Measurements from ENCODE around the gene COL6A6. TPM values are rescaled to one million over a fixed set of nuclear protein-coding genes. Genes with fewer than 3 reads are reported as not detected.

The COL6A6 gene
- total RNA-seq, 1 donor from 2014 or later: 12.8 TPM

GRCh38 chr3:130504701-130505100 is 12.3 kb upstream of the COL6A6 start:
- intact Hi-C loops (cut with DNase I): no loop called here
- no peak for ATAC-seq
- TF ChIP-seq CTCF (IDR thresholded peaks at IDR 0.05): no peak
- Histone ChIP-seq H3K27me3 (ENCODE audit: low read depth) (no peaks in the 10 kb centered on the region), H3K36me3 (no peaks in the 10 kb centered on the region), H3K9me3 (no peaks in the 10 kb centered on the region), H3K4me1 (no peaks in the 10 kb centered on the region), H3K27ac (no peak overlapping the region), H3K4me3 (no peak overlapping the region)
- no peak for DNase-seq

GRCh38 chr3:130506031-130506430 is 10.9 kb upstream of the COL6A6 start:
- Histone ChIP-seq H3K4me3 (no peak overlapping the region), H3K27me3 (ENCODE audit: low read depth) (no peaks in the 10 kb centered on the region), H3K9me3 (no peaks in the 10 kb centered on the region), H3K27ac (no peak overlapping the region), H3K36me3 (no peaks in the 10 kb centered on the region), H3K4me1 (no peaks in the 10 kb centered on the region)
- DNase-seq: no peak
- no peak for ATAC-seq
- no peak for TF ChIP-seq CTCF (IDR thresholded peaks at IDR 0.05)
- intact Hi-C loops (cut with DNase I): no loop called here

- Histone ChIP-seq H3K4me1 (no peaks in the 10 kb centered on the region), H3K36me3 (no peaks in the 10 kb centered on the region), H3K9me3 (no peaks in the 10 kb centered on the region), H3K27me3 (ENCODE audit: low read depth) (no peaks in the 10 kb centered on the region), H3K4me3 (no peak overlapping the region), H3K27ac (no peak overlapping the region)
- intact Hi-C loops (cut with DNase I): no loop called here
- ATAC-seq (no peak), DNase-seq (no peak)
- no peak for TF ChIP-seq CTCF (IDR thresholded peaks at IDR 0.05)
These were observed 9.2 kb upstream of the COL6A6 start for GRCh38 chr3:130507746-130508145.

GRCh38 chr3:130509008-130509407 is 8.0 kb upstream of the COL6A6 start:
- H3K4me1 ChIP-seq: no peaks in the 10 kb centered on the region
- no peak for DNase-seq
- no peak overlapping the region for H3K4me3 ChIP-seq
- no peaks in the 10 kb centered on the region for H3K36me3 ChIP-seq
- H3K27me3 ChIP-seq (ENCODE audit: low read depth): no peaks in the 10 kb centered on the region
- H3K9me3 ChIP-seq: no peaks in the 10 kb centered on the region
- TF ChIP-seq CTCF (IDR thresholded peaks at IDR 0.05): no peak
- H3K27ac ChIP-seq: no peak overlapping the region
- intact Hi-C loops (cut with DNase I): no loop called here
- no peak for ATAC-seq

GRCh38 chr3:130514681-130515080 is 2.3 kb upstream of the COL6A6 start:
- Histone ChIP-seq H3K27ac (no peak overlapping the region), H3K9me3 (no peaks in the 10 kb centered on the region), H3K4me3 (no peak overlapping the region), H3K36me3 (no peaks in the 10 kb centered on the region), H3K27me3 (ENCODE audit: low read depth) (peaks cover 24% of the 10 kb centered on the region), H3K4me1 (no peaks in the 10 kb centered on the region)
- TF ChIP-seq CTCF (IDR thresholded peaks at IDR 0.05): no peak
- DNase-seq (no peak), ATAC-seq (no peak)
- intact Hi-C loops (cut with DNase I): no loop called here

GRCh38 chr3:130515755-130516154 is 1.2 kb upstream of the COL6A6 start:
- Histone ChIP-seq H3K9me3 (no peaks in the 10 kb centered on the region), H3K4me1 (no peaks in the 10 kb centered on the region), H3K4me3 (no peak overlapping the region), H3K27me3 (ENCODE audit: low read depth) (peaks cover 24% of the 10 kb centered on the region), H3K27ac (no peak overlapping the region), H3K36me3 (no peaks in the 10 kb centered on the region)
- ATAC-seq (no peak), DNase-seq (no peak)
- intact Hi-C loops (cut with DNase I): no loop called here
- TF ChIP-seq CTCF (IDR thresholded peaks at IDR 0.05): no peak
